ENCODE data around the gene SLC34A2. TPM values are rescaled to one million over a fixed set of nuclear protein-coding genes. Genes with fewer than 3 reads are reported as not detected.

Gene SLC34A2
- polyA plus RNA-seq, 1 donor from 2014 or later, result not detected

- H2AFZ ChIP-seq (ENCODE audit: low read depth, low read length), result no peak overlapping the region
- no peaks in the 10 kb centered on the region for H4K20me1 ChIP-seq (ENCODE audit: insufficient read depth)
- H3K9ac ChIP-seq (ENCODE audit: low read length), result no peak overlapping the region
These were observed 17.9 kb upstream of the SLC34A2 start for GRCh38 chr4:25637581-25638220.

GRCh38 chr4:25638221-25638601 lies 17.4 kb upstream of the SLC34A2 start:
- Histone ChIP-seq H3K4me2 (ENCODE audit: low read length) (no peak overlapping the region), H3K4me3 (ENCODE audit: low read length) (no peak overlapping the region), H3F3A (ENCODE audit: insufficient read depth, low read length, poor library complexity, severe bottlenecking) (no peaks in the 10 kb centered on the region), H3K27ac (ENCODE audit: low read length) (no peak overlapping the region), H3K9me2 (ENCODE audit: insufficient read depth, low read length) (no peaks in the 10 kb centered on the region), H3K27me3 (ENCODE audit: insufficient read depth, low read depth, low read length) (no peaks in the 10 kb centered on the region), H3K9ac (ENCODE audit: low read length) (no peak overlapping the region), H2AFZ (ENCODE audit: low read depth, low read length) (no peak overlapping the region), H4K20me1 (ENCODE audit: insufficient read depth) (no peaks in the 10 kb centered on the region), H3K36me3 (ENCODE audit: insufficient read depth, low read length) (no peaks in the 10 kb centered on the region), H3K79me2 (replicated peaks; ENCODE audit: insufficient read depth, low read length) (no peaks in the 10 kb centered on the region), H3K9me3 (ENCODE audit: low read length) (no peaks in the 10 kb centered on the region)
- no peak for TF ChIP-seq CTCF (IDR thresholded peaks at IDR 0.05; ENCODE audit: poor library complexity, severe bottlenecking)
- no peak for TF ChIP-seq EP300 (conservative IDR thresholded peaks at IDR 0.05; ENCODE audit: poor library complexity, severe bottlenecking)
- no peak for TF ChIP-seq MXI1 (conservative IDR thresholded peaks at IDR 0.05; ENCODE audit: poor library complexity, severe bottlenecking)
- TF ChIP-seq EZH2 (IDR thresholded peaks at IDR 0.05; ENCODE audit: borderline replicate concordance, insufficient read depth, low read length, poor library complexity, severe bottlenecking), result no peak
- TF ChIP-seq SMC3 (conservative IDR thresholded peaks at IDR 0.05; ENCODE audit: poor library complexity), result no peak
- TF ChIP-seq TAF1 (IDR thresholded peaks at IDR 0.05; ENCODE audit: low read depth), result no peak
- TF ChIP-seq RAD21 (conservative IDR thresholded peaks at IDR 0.05), result no peak
- TF ChIP-seq POLR2AphosphoS5 (IDR thresholded peaks at IDR 0.05), result no peak

More at GRCh38 chr4:25637581-25638220, 17.9 kb upstream of the SLC34A2 start:
- H3K27ac ChIP-seq (ENCODE audit: low read length), result no peak overlapping the region
- H3K79me2 ChIP-seq (replicated peaks; ENCODE audit: insufficient read depth, low read length), result no peaks in the 10 kb centered on the region
- no peaks in the 10 kb centered on the region for H3K27me3 ChIP-seq (ENCODE audit: insufficient read depth, low read depth, low read length)
- H3K4me3 ChIP-seq (ENCODE audit: low read length), result no peak overlapping the region
- H3F3A ChIP-seq (ENCODE audit: insufficient read depth, low read length, poor library complexity, severe bottlenecking), result no peaks in the 10 kb centered on the region
- TF ChIP-seq SMC3 (conservative IDR thresholded peaks at IDR 0.05; ENCODE audit: poor library complexity), result no peak
- no peak for TF ChIP-seq CTCF (IDR thresholded peaks at IDR 0.05; ENCODE audit: poor library complexity, severe bottlenecking)
- no peak for TF ChIP-seq EP300 (conservative IDR thresholded peaks at IDR 0.05; ENCODE audit: poor library complexity, severe bottlenecking)
- no peak for TF ChIP-seq TAF1 (IDR thresholded peaks at IDR 0.05; ENCODE audit: low read depth)
- TF ChIP-seq MXI1 (conservative IDR thresholded peaks at IDR 0.05; ENCODE audit: poor library complexity, severe bottlenecking), result no peak
- no peak for TF ChIP-seq RAD21 (conservative IDR thresholded peaks at IDR 0.05)
- no peak for TF ChIP-seq REST (IDR thresholded peaks at IDR 0.05; ENCODE audit: borderline replicate concordance)
- no peak for TF ChIP-seq EZH2 (IDR thresholded peaks at IDR 0.05; ENCODE audit: borderline replicate concordance, insufficient read depth, low read length, poor library complexity, severe bottlenecking)
- no peak for TF ChIP-seq POLR2AphosphoS5 (IDR thresholded peaks at IDR 0.05)
- no peaks in the 10 kb centered on the region for H3K36me3 ChIP-seq (ENCODE audit: insufficient read depth, low read length)
- H3K9me2 ChIP-seq (ENCODE audit: insufficient read depth, low read length), result no peaks in the 10 kb centered on the region
- no peaks in the 10 kb centered on the region for H3K9me3 ChIP-seq (ENCODE audit: low read length)
- H3K4me2 ChIP-seq (ENCODE audit: low read length), result no peak overlapping the region
